ENCODE data around the gene NRTN. TPM values are rescaled to one million over a fixed set of nuclear protein-coding genes. Genes with fewer than 3 reads are reported as not detected.
A peak's percentile ranks its signal among the peaks of the same experiment; 100 is the strongest.

NRTN gene
- total RNA-seq, 5 donors from 2014 or later (not counting 1 experiment from before 2014, with no cell fraction given) = 0.59 to 2.0 (median 1.6) TPM; not detected in 2

DNA sequence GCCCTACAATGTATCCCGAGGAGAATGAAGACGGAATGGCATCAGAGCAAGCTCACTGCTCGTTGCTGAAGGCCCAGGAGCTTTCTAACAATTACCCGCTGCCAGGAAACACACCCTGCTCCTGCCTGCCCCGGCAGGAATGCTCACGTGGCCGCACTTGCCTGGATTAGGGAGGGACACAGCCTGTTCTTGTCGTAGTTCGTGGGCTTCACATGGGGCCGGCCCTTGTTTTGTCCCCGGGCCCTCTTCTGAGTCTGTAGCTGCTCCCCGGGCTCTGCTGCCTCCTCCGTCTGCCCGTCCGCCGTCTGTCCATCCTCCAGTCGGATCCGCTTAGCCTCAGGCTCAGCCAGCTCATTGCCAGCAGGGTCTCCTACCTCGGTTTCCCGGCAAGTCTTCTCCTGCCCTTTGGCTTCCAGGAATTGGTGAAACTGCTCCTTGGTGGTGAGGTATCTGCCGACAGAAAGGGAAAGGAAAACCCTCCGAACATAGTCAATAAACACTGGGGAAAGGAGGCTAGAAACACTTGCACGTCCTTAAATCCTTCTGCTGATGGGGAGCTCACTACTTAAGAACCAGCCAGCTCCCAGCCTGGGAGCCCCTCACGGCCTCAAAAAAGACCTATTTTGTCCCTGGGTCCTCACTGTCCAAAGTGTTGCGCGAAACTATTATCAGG is 14.8 kb upstream of the NRTN start:
- H3K36me3 Mint-ChIP-seq = peaks cover 32% of the 10 kb centered on the region

DNA sequence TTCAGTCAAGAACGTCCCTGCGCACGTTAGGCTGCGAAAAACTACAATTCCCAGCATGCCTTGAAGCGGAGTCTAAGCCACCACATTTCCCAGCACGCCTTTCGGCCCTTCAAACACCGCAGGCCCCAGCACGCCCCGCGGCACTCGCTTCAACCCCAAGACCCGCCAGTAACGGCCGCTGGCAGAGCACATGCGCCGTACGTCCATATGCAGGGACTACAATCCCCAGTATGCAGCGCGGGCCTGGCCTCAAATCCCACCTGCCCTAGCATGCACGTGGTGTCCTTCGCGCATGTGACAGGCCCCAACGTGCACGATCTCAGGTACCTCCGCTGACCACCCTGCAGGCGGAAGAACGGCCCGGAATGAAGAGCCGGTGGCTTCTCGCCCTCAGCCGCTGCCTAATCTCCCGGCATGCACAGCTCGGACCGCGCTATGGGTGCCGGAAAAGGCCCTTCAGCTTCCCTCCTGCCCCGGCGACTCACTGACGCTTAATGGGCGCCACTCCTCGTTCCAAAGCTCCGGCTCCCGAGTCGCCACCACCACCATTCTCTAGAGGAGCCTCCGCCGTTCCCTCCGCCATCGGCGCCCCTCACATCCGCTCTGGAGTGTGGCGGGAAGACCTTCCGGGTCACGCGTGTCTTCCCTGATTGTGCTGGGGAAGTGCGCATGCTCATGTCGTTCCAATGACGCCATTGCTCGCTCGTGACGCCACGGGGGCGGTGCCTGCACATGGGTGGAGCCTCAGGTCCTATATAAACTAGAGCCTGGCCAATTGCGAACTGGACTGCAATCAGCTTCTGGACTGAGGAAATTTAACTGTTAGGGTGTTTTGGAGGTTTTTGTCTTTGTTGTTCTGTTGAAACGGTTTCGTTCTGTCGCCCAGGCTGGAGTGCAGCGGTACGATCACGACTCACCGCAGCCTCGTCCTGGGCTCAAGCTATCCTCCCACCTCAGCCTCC is 14.0 kb upstream of the NRTN start, which contains the start of gene DUS3L:
Gene DUS3L (minus strand): TSS at position 605 of the 962 bp plus-strand sequence. CDS start 22 bp downstream, at position 583.
- Histone ChIP-seq H3K27me3 (replicated peaks in 1 of 2; ENCODE audit: control insufficient read depth in 2 of 2, extremely low read depth in 1 of 2, insufficient read depth in 2 of 2, low read length in 1 of 2) (peaks cover 0 to 16% of the 10 kb centered on the region in 2 experiments), H3K36me3 (ENCODE audit: control insufficient read depth in 2 of 2, extremely low read depth in 1 of 2, insufficient read depth in 1 of 2, low read length in 1 of 2) (peaks cover 21 to 38% of the 10 kb centered on the region in 2 donors), H3K27ac (ENCODE audit: low read length) (peak within 1 kb of the TSS; percentile 96), H3K4me1 (ENCODE audit: control insufficient read depth in 1 of 2, extremely low read depth in 1 of 2, insufficient read depth in 2 of 2, low read length in 2 of 2) (peaks cover 4 to 20% of the 10 kb centered on the region in 2 experiments), H3K9me3 (no peaks in the 10 kb centered on the region), H3K4me3 (ENCODE audit: control insufficient read depth in 1 of 2, extremely low read depth in 1 of 2, low read length in 1 of 2) (peak within 1 kb of the TSS; percentile 75 to 76)
- H3K27ac Mint-ChIP-seq = peak within 1 kb of the TSS; percentile 100
- H3K4me1 Mint-ChIP-seq = peaks cover 10 to 20% (median 17%) of the 10 kb centered on the region in 3 donors
- DNase-seq (peak; percentile 88 to 98 (median 96)), ATAC-seq (replicated peaks in 1 of 4) (peak; percentile 92 to 96 (median 95))
- no peaks in the 10 kb centered on the region for H3K9me3 Mint-ChIP-seq
- peaks cover 29% of the 10 kb centered on the region for H3K36me3 Mint-ChIP-seq
- H3K4me3 Mint-ChIP-seq = peak within 1 kb of the TSS; percentile 94 to 100 (median 100)
- WGBS (ENCODE audit: insufficient coverage) = under 1% methylated on average over 50 of the region's 72 CpGs
- H3K27me3 Mint-ChIP-seq = peaks cover 0 to 3% of the 10 kb centered on the region in 2 donors
- CTCF ChIA-PET = interaction anchor here in 1 of 2 donors (0.6 to 2.3 kb wide), 3 partner anchors 13 to 38 kb away, joined by 3 to 13 read pairs (median 3); no protein-coding TSS in a partner anchor
- POLR2A ChIA-PET = interaction anchor here (0.6 kb wide), 2 partner anchors 110 to 113 kb away, joined by 3 to 7 read pairs; no protein-coding TSS in a partner anchor

More for the DNA sequence above, 14.8 kb upstream of the NRTN start:
- Histone ChIP-seq H3K36me3 (ENCODE audit: control insufficient read depth in 2 of 2, extremely low read depth in 1 of 2, insufficient read depth in 1 of 2, low read length in 1 of 2) (peaks cover 21 to 42% of the 10 kb centered on the region in 2 donors), H3K9me3 (no peaks in the 10 kb centered on the region), H3K27ac (ENCODE audit: low read length) (peak overlapping the region; percentile 96), H3K27me3 (replicated peaks in 1 of 2; ENCODE audit: control insufficient read depth in 2 of 2, extremely low read depth in 1 of 2, insufficient read depth in 2 of 2, low read length in 1 of 2) (peaks cover 0 to 13% of the 10 kb centered on the region in 2 experiments), H3K4me1 (ENCODE audit: control insufficient read depth in 1 of 2, extremely low read depth in 1 of 2, insufficient read depth in 2 of 2, low read length in 2 of 2) (peaks cover 4 to 20% of the 10 kb centered on the region in 2 experiments), H3K4me3 (ENCODE audit: control insufficient read depth in 1 of 2, extremely low read depth in 1 of 2, low read length in 1 of 2) (peak overlapping the region; percentile 33 to 76)
- ChIA-PET POLR2A (interaction anchor here in 1 of 2 donors (0.6 kb wide), 1 partner anchor 81 kb away, joined by 3 read pairs; no protein-coding TSS in a partner anchor), CTCF (interaction anchor here in 1 of 2 donors (0.7 to 2.3 kb wide), 2 partner anchors 14 to 38 kb away, joined by 3 to 13 read pairs; no protein-coding TSS in a partner anchor)
- ATAC-seq (replicated peaks in 1 of 4) (no peak), DNase-seq (no peak)
- peak overlapping the region; percentile 100 for H3K27ac Mint-ChIP-seq
- no peaks in the 10 kb centered on the region for H3K9me3 Mint-ChIP-seq
- peaks cover 10 to 20% (median 17%) of the 10 kb centered on the region in 3 donors for H3K4me1 Mint-ChIP-seq
- H3K27me3 Mint-ChIP-seq = peaks cover 0 to 3% of the 10 kb centered on the region in 2 donors
- peak overlapping the region; percentile 94 to 100 (median 100) for H3K4me3 Mint-ChIP-seq
- 86% methylated on average over 25 of the region's 26 CpGs for WGBS (ENCODE audit: insufficient coverage)

DNA sequence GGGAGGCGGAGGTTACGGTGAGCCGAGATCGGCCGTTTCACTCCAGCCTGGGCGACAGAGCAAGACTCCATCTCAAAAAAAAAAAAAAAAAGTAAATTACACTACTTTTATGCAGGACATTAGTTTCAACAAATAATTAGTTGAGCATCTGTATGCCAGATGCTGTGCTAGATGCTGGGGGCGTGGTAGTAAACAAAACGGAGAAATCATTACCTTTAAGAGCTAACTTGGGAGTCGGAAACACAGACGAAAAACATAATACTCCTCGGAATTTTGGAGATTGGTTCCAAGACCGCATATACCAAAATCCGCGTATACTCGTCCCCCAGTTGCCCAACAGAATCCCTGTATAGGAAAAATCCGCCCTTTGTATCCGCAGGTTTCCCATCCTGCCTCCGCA is 12.6 kb upstream of the NRTN start:
- Mint-ChIP-seq H3K27ac (no peak overlapping the region), H3K36me3 (peaks cover 18% of the 10 kb centered on the region), H3K27me3 (peaks cover 3% of the 10 kb centered on the region in 2 donors), H3K4me1 (peaks cover 10 to 17% (median 15%) of the 10 kb centered on the region in 3 donors), H3K9me3 (no peaks in the 10 kb centered on the region), H3K4me3 (no peak overlapping the region)
- POLR2A ChIA-PET = interaction anchor here in 1 of 2 donors (0.6 kb wide), 2 partner anchors 88 to 111 kb away, joined by 3 read pairs; partner anchors contain the start of gene NDUFA11
- CTCF ChIA-PET = interaction anchor here in 1 of 2 donors (2.3 kb wide), 1 partner anchor 12 kb away, joined by 13 read pairs; no protein-coding TSS in a partner anchor
- WGBS (ENCODE audit: insufficient coverage) = 96% methylated on average over 11 of the region's 18 CpGs
- H3K27ac ChIP-seq (ENCODE audit: low read length) = no peak overlapping the region
- H3K36me3 ChIP-seq (ENCODE audit: control insufficient read depth in 2 of 2, extremely low read depth in 1 of 2, insufficient read depth in 1 of 2, low read length in 1 of 2) = peaks cover 12 to 24% of the 10 kb centered on the region in 2 donors
- H3K4me3 ChIP-seq (ENCODE audit: control insufficient read depth in 1 of 2, extremely low read depth in 1 of 2, low read length in 1 of 2) = no peak overlapping the region
- peaks cover 4 to 20% of the 10 kb centered on the region in 2 experiments for H3K4me1 ChIP-seq (ENCODE audit: control insufficient read depth in 1 of 2, extremely low read depth in 1 of 2, insufficient read depth in 2 of 2, low read length in 2 of 2)
- DNase-seq (no peak), ATAC-seq (replicated peaks in 1 of 4) (no peak)
- H3K9me3 ChIP-seq = no peaks in the 10 kb centered on the region
- H3K27me3 ChIP-seq (replicated peaks in 1 of 2; ENCODE audit: control insufficient read depth in 2 of 2, extremely low read depth in 1 of 2, insufficient read depth in 2 of 2, low read length in 1 of 2) = peaks cover 0 to 16% of the 10 kb centered on the region in 2 experiments

DNA sequence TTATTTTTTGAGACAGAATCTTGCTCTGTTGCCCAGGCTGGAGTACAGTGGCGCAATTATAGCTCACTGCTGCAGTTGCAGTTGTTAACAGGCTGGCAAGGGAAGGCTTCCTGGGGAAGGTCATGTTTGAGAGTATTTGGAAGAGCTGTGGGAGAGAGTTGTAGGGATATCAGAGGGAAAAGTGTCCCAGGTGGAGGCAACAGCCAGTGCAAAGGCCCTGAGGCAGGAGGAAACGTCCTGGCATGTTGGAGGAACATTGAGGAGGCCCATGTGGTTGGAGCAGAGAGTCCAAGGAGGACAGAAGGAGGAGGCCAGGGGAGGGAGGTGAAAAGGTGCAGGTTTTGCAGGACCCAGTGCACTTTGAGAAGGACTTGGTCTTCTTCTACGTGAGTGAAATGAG is 11.7 kb upstream of the NRTN start:
- Mint-ChIP-seq H3K36me3 (peaks cover 15% of the 10 kb centered on the region), H3K27ac (no peak overlapping the region), H3K4me3 (no peak overlapping the region), H3K4me1 (peaks cover 10 to 17% (median 15%) of the 10 kb centered on the region in 3 donors), H3K27me3 (peaks cover 3 to 8% of the 10 kb centered on the region in 2 donors), H3K9me3 (no peaks in the 10 kb centered on the region)
- ATAC-seq (replicated peaks in 1 of 4) (no peak), DNase-seq (no peak)
- Histone ChIP-seq H3K36me3 (ENCODE audit: control insufficient read depth in 2 of 2, extremely low read depth in 1 of 2, insufficient read depth in 1 of 2, low read length in 1 of 2) (peaks cover 11 to 14% of the 10 kb centered on the region in 2 donors), H3K27ac (ENCODE audit: low read length) (no peak overlapping the region), H3K9me3 (no peaks in the 10 kb centered on the region), H3K27me3 (replicated peaks in 1 of 2; ENCODE audit: control insufficient read depth in 2 of 2, extremely low read depth in 1 of 2, insufficient read depth in 2 of 2, low read length in 1 of 2) (peaks cover 0 to 22% of the 10 kb centered on the region in 2 experiments), H3K4me1 (ENCODE audit: control insufficient read depth in 1 of 2, extremely low read depth in 1 of 2, insufficient read depth in 2 of 2, low read length in 2 of 2) (peaks cover 4 to 20% of the 10 kb centered on the region in 2 experiments), H3K4me3 (ENCODE audit: control insufficient read depth in 1 of 2, extremely low read depth in 1 of 2, low read length in 1 of 2) (no peak overlapping the region)
- CTCF ChIA-PET = interaction anchor here in 1 of 2 donors (0.6 kb wide), 1 partner anchor 233 kb away, joined by 3 read pairs; no protein-coding TSS in a partner anchor
- POLR2A ChIA-PET = no interaction called here
- WGBS (ENCODE audit: insufficient coverage) = 60% methylated on average over 2 of the region's 3 CpGs

DNA sequence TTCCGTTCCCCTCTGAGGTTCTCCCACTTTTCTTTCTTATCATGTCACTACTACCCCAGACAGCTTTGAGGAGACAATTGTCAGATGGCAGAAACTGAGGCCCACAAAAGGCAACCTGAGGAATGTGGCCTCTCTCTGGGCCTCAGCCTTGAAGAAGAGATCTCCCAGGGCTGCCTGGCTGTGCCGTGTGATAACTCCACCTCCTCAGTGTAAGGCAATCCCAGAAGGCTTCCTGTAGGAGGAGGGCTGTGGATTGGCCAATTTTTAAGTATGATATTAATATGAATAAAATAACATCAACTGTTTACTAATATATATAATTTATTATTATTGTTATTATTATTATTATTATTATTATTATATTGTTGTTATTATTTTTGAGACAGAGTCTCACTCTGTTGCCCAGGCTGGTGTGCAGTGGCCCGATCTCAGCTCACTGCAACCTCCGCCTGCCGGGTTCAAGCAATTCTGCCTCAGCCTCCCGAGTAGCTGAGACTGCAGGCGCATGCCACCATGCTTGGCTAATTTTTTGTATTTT is 9.4 kb upstream of the NRTN start:
- no peak overlapping the region for H3K4me3 ChIP-seq (ENCODE audit: control insufficient read depth in 1 of 2, extremely low read depth in 1 of 2, low read length in 1 of 2)
- no peaks in the 10 kb centered on the region for H3K9me3 ChIP-seq
- Mint-ChIP-seq H3K4me1 (peaks cover 3 to 9% (median 8%) of the 10 kb centered on the region in 3 donors), H3K4me3 (no peak overlapping the region), H3K9me3 (no peaks in the 10 kb centered on the region), H3K27ac (no peak overlapping the region), H3K27me3 (peaks cover 12 to 21% of the 10 kb centered on the region in 2 donors), H3K36me3 (peaks cover 5% of the 10 kb centered on the region)
- peaks cover 0 to 12% of the 10 kb centered on the region in 2 experiments for H3K4me1 ChIP-seq (ENCODE audit: control insufficient read depth in 1 of 2, extremely low read depth in 1 of 2, insufficient read depth in 2 of 2, low read length in 2 of 2)
- H3K27me3 ChIP-seq (replicated peaks in 1 of 2; ENCODE audit: control insufficient read depth in 2 of 2, extremely low read depth in 1 of 2, insufficient read depth in 2 of 2, low read length in 1 of 2) = peaks cover 0 to 45% of the 10 kb centered on the region in 2 experiments
- POLR2A ChIA-PET = no interaction called here
- no peaks in the 10 kb centered on the region for H3K36me3 ChIP-seq (ENCODE audit: control insufficient read depth in 2 of 2, extremely low read depth in 1 of 2, insufficient read depth in 1 of 2, low read length in 1 of 2)
- H3K27ac ChIP-seq (ENCODE audit: low read length) = no peak overlapping the region
- 92% methylated on average over 5 of the region's 7 CpGs for WGBS (ENCODE audit: insufficient coverage)
- no peak for DNase-seq
- no peak for ATAC-seq (replicated peaks in 1 of 4)
- CTCF ChIA-PET = no interaction called here
